Hematopoietic multipotent progenitor cell treated with erythropoietin and hydrocortisone succinate and interleukin-3 and kit ligand, for 17 days (in vitro differentiated cells): ENCODE data around the gene CLEC16A.

Experiments used
- DNase-seq: peaks from one replicate; pipeline ENCODE4 v3.0.0-alpha.2; 2015; ENCODE audit warnings: low spot score

CLEC16A gene

DNA sequence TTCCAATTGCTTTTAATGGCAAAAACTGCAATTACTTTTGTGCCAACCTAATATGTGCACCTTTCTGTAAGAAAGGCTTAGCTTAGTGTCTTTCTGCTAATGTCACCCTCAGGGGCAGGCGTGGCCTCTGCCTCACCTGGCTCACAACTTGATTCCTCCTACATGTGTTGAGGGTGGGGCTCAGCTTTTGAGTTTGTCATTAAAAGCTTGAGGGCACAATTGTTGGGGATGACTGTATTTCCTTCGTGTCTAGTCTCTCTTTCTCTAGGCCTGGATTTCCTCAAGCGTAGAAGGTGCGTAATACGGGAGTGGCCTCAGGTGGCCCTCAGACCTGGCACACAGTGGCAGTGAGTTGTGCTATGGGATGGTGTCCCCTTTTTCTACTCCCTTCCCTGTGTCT is 94.4 kb downstream of the CLEC16A start:
- DNase-seq: no peak

GRCh38 chr16:11039726-11040125 is 95.4 kb downstream of the CLEC16A start:
- DNase-seq: no peak

- no peak for DNase-seq
Observed at GRCh38 chr16:11042191-11042590, 97.8 kb downstream of the CLEC16A start.

GRCh38 chr16:11045441-11045840 is 101.1 kb downstream of the CLEC16A start:
- DNase-seq: no peak

GRCh38 chr16:11045846-11046245 is 101.5 kb downstream of the CLEC16A start:
- DNase-seq: no peak

- no peak for DNase-seq
Observed at GRCh38 chr16:11046382-11046931, 102.1 kb downstream of the CLEC16A start.

DNA sequence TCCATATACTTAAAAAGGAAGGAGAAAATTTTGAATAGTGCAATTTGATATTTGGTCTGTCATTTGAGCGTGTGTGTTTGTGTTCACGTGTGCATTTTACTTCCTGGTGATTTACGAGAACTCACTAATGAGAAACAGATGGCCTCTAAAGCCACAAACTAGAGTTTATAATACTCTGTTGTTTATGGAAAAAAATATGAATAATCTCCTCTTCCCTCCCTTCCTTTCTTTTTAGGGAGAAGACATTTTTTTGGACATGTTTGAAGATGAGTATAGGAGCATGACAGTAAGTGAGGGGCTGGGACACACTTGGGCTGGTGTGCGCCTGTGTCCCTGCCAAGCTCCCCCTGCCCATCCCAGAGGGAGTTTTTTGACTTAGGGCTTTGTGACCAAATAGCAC is 102.7 kb downstream of the CLEC16A start:
- DNase-seq: no peak

- no peak for DNase-seq
Observed at GRCh38 chr16:11047939-11048800, 103.8 kb downstream of the CLEC16A start.

- DNase-seq: no peak
Observed at GRCh38 chr16:11049396-11050059, 105.2 kb downstream of the CLEC16A start.

- no peak for DNase-seq
Observed at GRCh38 chr16:11050536-11050935, 106.2 kb downstream of the CLEC16A start.

GRCh38 chr16:11050944-11051343 is 106.6 kb downstream of the CLEC16A start:
- no peak for DNase-seq

DNA sequence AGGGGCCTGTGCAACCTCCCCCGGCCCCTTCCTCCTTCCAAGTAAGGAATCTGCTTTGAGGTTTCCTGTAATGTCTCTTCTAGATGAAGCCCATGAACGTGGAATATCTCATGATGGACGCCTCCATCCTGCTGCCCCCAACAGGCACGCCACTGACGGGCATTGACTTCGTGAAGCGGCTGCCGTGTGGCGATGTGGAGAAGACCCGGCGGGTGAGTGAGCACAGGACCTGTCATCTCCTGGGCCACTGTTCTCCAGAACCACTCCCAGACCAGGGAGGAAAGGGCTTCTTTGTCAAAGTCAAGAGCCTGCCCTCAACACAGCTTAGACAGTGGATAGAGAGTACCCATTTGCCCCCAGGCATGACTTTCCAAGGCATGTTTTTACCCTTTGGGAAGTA is 107.1 kb downstream of the CLEC16A start:
- DNase-seq: no peak

- no peak for DNase-seq
Observed at GRCh38 chr16:11051879-11052808, 107.8 kb downstream of the CLEC16A start.

- no peak for DNase-seq
Observed at GRCh38 chr16:11053916-11054460, 109.6 kb downstream of the CLEC16A start.

- DNase-seq: no peak
Observed at GRCh38 chr16:11056090-11056992, 112.0 kb downstream of the CLEC16A start.

DNA sequence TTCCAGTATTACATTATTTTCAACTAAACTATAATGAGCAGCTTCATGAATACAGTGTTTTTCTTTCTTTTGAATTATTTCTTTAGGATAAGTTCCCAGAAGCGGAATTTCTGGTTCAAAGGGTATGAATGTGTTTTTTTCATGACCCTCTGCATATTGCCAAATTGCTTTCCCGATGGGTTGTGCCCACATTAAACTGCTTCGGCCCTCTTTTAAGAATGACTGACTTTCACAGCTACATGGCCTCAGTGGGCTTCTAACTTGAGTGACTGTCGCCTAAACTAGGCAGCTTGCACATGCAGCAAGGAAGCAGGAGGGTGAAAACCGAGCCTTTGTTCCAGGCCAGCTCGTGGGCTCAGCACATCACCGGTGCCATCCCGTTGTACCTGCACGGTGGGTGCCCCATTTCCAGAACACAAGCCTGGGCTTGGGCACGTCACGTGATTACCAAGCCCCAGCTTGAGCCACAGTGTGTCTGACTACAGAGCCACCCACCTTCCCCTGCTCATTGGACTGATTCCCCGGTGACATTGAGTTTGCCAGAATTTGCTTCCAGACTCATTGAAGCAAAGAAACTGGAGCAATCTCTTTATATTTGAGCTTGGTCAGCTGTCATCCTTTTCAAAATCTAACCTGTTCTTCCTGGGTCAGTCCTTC is 112.8 kb downstream of the CLEC16A start:
- no peak for DNase-seq

DNA sequence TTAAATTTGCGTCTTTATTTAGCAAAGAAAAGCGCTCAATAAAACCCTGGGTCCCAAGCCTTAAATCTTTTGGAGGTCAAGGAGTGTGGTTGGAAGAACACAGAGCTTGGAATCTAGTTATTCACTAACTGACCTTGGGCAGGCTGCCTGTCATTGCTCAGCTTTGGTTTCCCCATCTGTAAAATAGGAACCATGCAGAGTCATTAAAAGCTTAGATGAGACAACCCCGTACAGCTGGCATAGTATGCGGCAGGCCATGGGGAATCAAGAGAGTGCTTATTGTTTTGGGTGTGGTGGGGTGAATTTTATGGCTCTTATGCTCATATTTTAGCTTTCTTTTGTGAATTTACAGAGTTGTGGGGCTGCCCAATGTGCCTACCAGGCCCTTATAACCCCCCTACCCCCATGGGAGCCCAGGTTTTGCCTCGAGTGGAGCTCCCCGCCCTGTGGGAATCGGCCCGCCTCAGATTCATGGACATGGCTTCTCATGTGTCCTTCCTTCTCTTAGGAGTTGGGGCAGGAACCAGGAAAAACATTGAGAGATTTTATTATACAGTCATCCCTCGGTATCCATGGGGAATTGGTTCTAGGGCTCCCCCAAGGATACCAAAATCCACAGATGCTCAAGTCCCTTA is 113.5 kb downstream of the CLEC16A start:
- DNase-seq: no peak

- DNase-seq: no peak
Observed at GRCh38 chr16:11058832-11059231, 114.5 kb downstream of the CLEC16A start.

GRCh38 chr16:11059588-11059987 is 115.2 kb downstream of the CLEC16A start:
- no peak for DNase-seq

- DNase-seq: no peak
Observed at GRCh38 chr16:11060364-11060763, 116.0 kb downstream of the CLEC16A start.
